H1 (cell line): Measurements from ENCODE around the gene ZBTB38. TPM values are rescaled to one million over a fixed set of nuclear protein-coding genes. Genes with fewer than 3 reads are reported as not detected.

Source experiments
- CTCF ChIA-PET: fragments of 300-600 bp; sonication (Branson Sonifier 250); formaldehyde crosslinking; loops from one replicate; lab custom pipeline; 2021; ENCODE audit not compliant: partially characterized antibody; lab: Charles Lee
- POLR2A ChIA-PET: fragments of 300-600 bp; sonication (Branson Sonifier 250); formaldehyde crosslinking; loops from one replicate; lab custom pipeline; 2021; ENCODE audit warnings: inconsistent platforms; ENCODE audit not compliant: partially characterized antibody; lab: Charles Lee
- DNase-seq, 2 experiments: peaks; one replicate each; pipeline versions ENCODE4 v3.0.0 to v3.0.0-alpha.2; 2010 to 2022; ENCODE audit warnings: low spot score in 2 of 2, low read depth in 1 of 2, mixed read lengths in 1 of 2
- FAIRE-seq: peaks from 2 replicates; lab custom pipeline; 2011; peaks lifted over from hg19 to GRCh38; lab: Jason Lieb, UNC
- H2AFZ ChIP-seq: 2 replicates; pipeline ENCODE4 v1.8.1; 2012; ENCODE audit warnings: low read length, inconsistent platforms
- H2AK5ac ChIP-seq: 2 replicates; pipeline ENCODE4 v1.6.1; 2013; ENCODE audit warnings: low read depth, low read length
- H2BK120ac ChIP-seq: replicated peaks from 2 replicates; pipeline ENCODE3; 2013; ENCODE audit warnings: low read depth, low read length, inconsistent platforms
- H2BK12ac ChIP-seq: 2 replicates; pipeline ENCODE4 v1.6.1; 2013; ENCODE audit warnings: low read depth, low read length
- H2BK15ac ChIP-seq: 2 replicates; pipeline ENCODE4 v1.6.1; 2013; ENCODE audit warnings: low read length
- H2BK20ac ChIP-seq: 2 replicates; pipeline ENCODE4 v1.6.1; 2013; ENCODE audit warnings: low read length
- H2BK5ac ChIP-seq: 2 replicates; pipeline ENCODE4 v1.6.1; 2013; ENCODE audit warnings: low read depth, low read length
- H3K14ac ChIP-seq: 2 replicates; pipeline ENCODE4 v1.6.1; 2013; ENCODE audit warnings: inconsistent platforms; ENCODE audit not compliant: insufficient read length
- H3K18ac ChIP-seq: 2 replicates; pipeline ENCODE4 v1.6.1; 2013; ENCODE audit warnings: low read length; ENCODE audit errors: extremely low read depth
- H3K23ac ChIP-seq: 2 replicates; pipeline ENCODE4 v1.6.1; 2013; ENCODE audit warnings: inconsistent platforms; ENCODE audit not compliant: insufficient read length
- H3K23me2 ChIP-seq: 2 replicates; pipeline ENCODE4 v1.6.1; 2013; ENCODE audit warnings: low read depth, low read length
- H3K27ac ChIP-seq: 2 replicates; pipeline ENCODE4 v1.6.1; 2011; ENCODE audit warnings: low read depth, low read length, inconsistent platforms
- H3K27me3 ChIP-seq, 4 experiments: replicated peaks in 1 of 4; 1 replicate in 1 of 4; 2 replicates in 3 of 4; pipeline versions ENCODE4 v1.6.1 to v1.8.1; 2011 to 2013; ENCODE audit warnings: low read length in 3 of 4, mild to moderate bottlenecking in 3 of 4, inconsistent platforms in 2 of 4, mixed read lengths in 2 of 4, moderate library complexity in 1 of 4; ENCODE audit not compliant: control insufficient read depth in 3 of 4, insufficient read depth in 3 of 4; ENCODE audit errors: extremely low read depth in 1 of 4
- H3K36me3 ChIP-seq, 4 experiments: 2 replicates each; pipeline versions ENCODE4 v1.6.1 to v1.8.1; 2011 to 2013; ENCODE audit warnings: mild to moderate bottlenecking in 4 of 4, low read length in 3 of 4, moderate library complexity in 2 of 4, control low read depth in 1 of 4, inconsistent platforms in 1 of 4; ENCODE audit not compliant: insufficient read depth in 4 of 4, control insufficient read depth in 2 of 4
- H3K4ac ChIP-seq: replicated peaks from 2 replicates; pipeline ENCODE3; 2013; ENCODE audit warnings: low read length, low read depth, mixed read lengths, inconsistent platforms; ENCODE audit not compliant: insufficient read length
- H3K4me1 ChIP-seq, 4 experiments: replicated peaks in 1 of 4; 1 replicate in 1 of 4; 2 replicates in 3 of 4; pipeline versions ENCODE4 v1.6.1 to v1.8.1; 2011 to 2013; ENCODE audit warnings: low read length in 3 of 4, inconsistent platforms in 2 of 4, mixed read lengths in 1 of 4; ENCODE audit not compliant: insufficient read depth in 4 of 4, control insufficient read depth in 3 of 4
- H3K4me2 ChIP-seq, 2 experiments: 2 replicates each; pipeline versions ENCODE4 v1.6.1 to v1.8.1; 2011 to 2013; ENCODE audit warnings: low read depth in 2 of 2, low read length in 2 of 2, control low read depth in 1 of 2, inconsistent platforms in 1 of 2, mild to moderate bottlenecking in 1 of 2; ENCODE audit not compliant: insufficient read depth in 1 of 2
- H3K4me3 ChIP-seq, 4 experiments: fragments of 200-600, 300-600 bp in 1 of 4; sonication (generic), shearing (Covaris generic), sonication (Bioruptor Twin) in 1 of 4; 2 replicates each; pipeline versions ENCODE4 v1.5.1 to v1.8.1; 2011 to 2016; ENCODE audit warnings: low read length in 4 of 4, low read depth in 3 of 4, control low read depth in 2 of 4, inconsistent platforms in 2 of 4, mild to moderate bottlenecking in 2 of 4, mixed read lengths in 1 of 4, moderate library complexity in 1 of 4; ENCODE audit not compliant: insufficient read depth in 2 of 4; ENCODE audit errors: extremely low read depth in 1 of 4
- H3K56ac ChIP-seq: replicated peaks from 2 replicates; pipeline ENCODE3; 2013; ENCODE audit warnings: low read depth, mild to moderate bottlenecking, mixed read lengths, low read length, inconsistent platforms; ENCODE audit not compliant: insufficient read length
- H3K79me1 ChIP-seq: 2 replicates; pipeline ENCODE4 v1.6.1; 2013; ENCODE audit warnings: low read depth, low read length, control low read depth
- H3K79me2 ChIP-seq, 2 experiments: 2 replicates each; pipeline versions ENCODE4 v1.6.1 to v1.8.1; 2012 to 2013; ENCODE audit warnings: low read length in 2 of 2, mild to moderate bottlenecking in 2 of 2, inconsistent platforms in 1 of 2; ENCODE audit not compliant: insufficient read depth in 2 of 2, control insufficient read depth in 1 of 2
- H3K9ac ChIP-seq, 4 experiments: replicated peaks in 1 of 4; 1 replicate in 1 of 4; 2 replicates in 3 of 4; pipeline versions ENCODE4 v1.6.1 to v1.8.1; 2011 to 2013; ENCODE audit warnings: low read depth in 3 of 4, low read length in 3 of 4, control low read depth in 2 of 4, mild to moderate bottlenecking in 2 of 4, moderate library complexity in 2 of 4, inconsistent platforms in 1 of 4; ENCODE audit errors: extremely low read depth in 1 of 4
- H3K9me3 ChIP-seq, 2 experiments: 2 replicates each; pipeline versions ENCODE4 v1.6.1 to v1.8.1; 2012 to 2013; ENCODE audit warnings: mild to moderate bottlenecking in 2 of 2, moderate library complexity in 2 of 2, control low read depth in 1 of 2, inconsistent platforms in 1 of 2, low read depth in 1 of 2, low read length in 1 of 2, mixed read lengths in 1 of 2; ENCODE audit not compliant: insufficient read depth in 2 of 2
- H4K20me1 ChIP-seq, 2 experiments: replicated peaks in 1 of 2; 2 replicates each; pipeline versions ENCODE3 to v1.8.1; 2011 to 2013; ENCODE audit warnings: inconsistent platforms in 2 of 2, low read length in 2 of 2, mild to moderate bottlenecking in 1 of 2; ENCODE audit not compliant: insufficient read depth in 2 of 2, control insufficient read depth in 1 of 2
- H4K5ac ChIP-seq: 2 replicates; pipeline ENCODE4 v1.6.1; 2013; ENCODE audit warnings: low read length, low read depth, mixed read lengths, inconsistent platforms; ENCODE audit not compliant: insufficient read length
- H4K8ac ChIP-seq: 2 replicates; pipeline ENCODE4 v1.8.0; 2013; ENCODE audit warnings: mild to moderate bottlenecking, moderate library complexity, low read length, inconsistent platforms; ENCODE audit not compliant: insufficient read depth; ENCODE audit errors: extremely low read depth
- H4K91ac ChIP-seq: replicated peaks from 2 replicates; pipeline ENCODE3; 2013; ENCODE audit warnings: low read length, mixed read lengths, inconsistent platforms; ENCODE audit not compliant: insufficient read length
- CBX5 ChIP-seq: fragments of 300-800, 300-1000 bp; sonication (generic); IDR thresholded peaks from 2 replicates; pipeline ENCODE4 v1.7.1; 2016; ENCODE audit warnings: antibody characterized with exemption, low read length, low read depth
- CEBPB ChIP-seq: IDR thresholded peaks from 2 replicates; pipeline ENCODE4 v1.6.1; 2012; ENCODE audit warnings: low read depth, low read length
- EGR1 ChIP-seq: IDR thresholded peaks from 2 replicates; pipeline ENCODE4 v1.6.1; 2011; ENCODE audit warnings: low read depth, low read length, borderline replicate concordance
- KDM1A ChIP-seq: fragments of 200-600, 300-600 bp; sonication (generic); IDR thresholded peaks from 2 replicates; pipeline ENCODE4 v1.7.1; 2016; ENCODE audit warnings: mild to moderate bottlenecking, low read length, borderline replicate concordance
- SIN3A ChIP-seq, 2 experiments: IDR thresholded peaks in 1 of 2; conservative IDR thresholded peaks in 1 of 2; 2 replicates each; pipeline ENCODE4 v1.6.1; 2011 to 2012; ENCODE audit warnings: low read length in 2 of 2, improper control_type of control experiment in 1 of 2, low read depth in 1 of 2, mild to moderate bottlenecking in 1 of 2
- SP2 ChIP-seq: IDR thresholded peaks from 2 replicates; pipeline ENCODE4 v1.6.1; 2012; ENCODE audit warnings: mild to moderate bottlenecking, low read length, inconsistent platforms
- WGBS, 2 experiments: shearing (Covaris generic) in 1 of 2; methylation state at CpG; one replicate each; pipeline versions ENCODE4 v1.1.6 to v1.1.7; 2013 to 2015; ENCODE audit warnings: low lambda C conversion rate in 2 of 2, mixed read lengths in 2 of 2, inconsistent platforms in 1 of 2, low coverage in 1 of 2, missing lambda C conversion rate in 1 of 2; ENCODE audit not compliant: insufficient replicate concordance in 2 of 2, insufficient coverage in 1 of 2, insufficient read length in 1 of 2; ENCODE audit errors: extremely low coverage in 1 of 2, missing lambda C conversion rate in 1 of 2; 5-methylcytosine and 5-hydroxymethylcytosine counted together
- polyA plus RNA-seq, 7 experiments: library from polyadenylated mRNA; depleted of rRNA in 3 of 7; stranded (reverse) in 5 of 7; unstranded in 2 of 7; fragments of >200 nt in 5 of 7; fragments of 200-250 nt in 2 of 7; gene quantifications; 1 replicate in 5 of 7; 2 replicates in 1 of 7; 4 replicates in 1 of 7; pipeline versions ENCODE4 v1.2.1 to v1.2.3, GENCODE V29; 2011 to 2013; ENCODE audit warnings: missing spikeins in 2 of 7, mixed read lengths in 2 of 7
- total RNA-seq: library from RNA; stranded (reverse); fragmentation: NEBNext Ultra II Directional; extraction: Animal tissue kit (Norgen Biotek cat#: 25700); gene quantifications from 2 replicates; pipeline ENCODE4 v1.2.1, GENCODE V29; 2021

ZBTB38 gene
- total and polyA plus RNA-seq, 2 of the 8 experiments (the other 6 are each of a cell fraction or from before 2014, with no cell fraction given): 4.4 to 10.5 TPM

- Histone ChIP-seq H3K27ac (no peak overlapping the region), H4K5ac (no peak overlapping the region), H3K56ac (no peak overlapping the region), H2AFZ (no peak overlapping the region), H3K4me3 (no peak overlapping the region), H2BK5ac (no peak overlapping the region), H3K4ac (no peak overlapping the region), H3K36me3 (no peaks in the 10 kb centered on the region), H3K79me1 (no peaks in the 10 kb centered on the region), H4K20me1 (no peaks in the 10 kb centered on the region), H2BK12ac (no peak overlapping the region), H3K23ac (no peak overlapping the region), H2BK120ac (no peak overlapping the region), H3K18ac (no peak overlapping the region), H3K4me1 (peaks cover 6 to 19% (median 10%) of the 10 kb centered on the region in 4 experiments; a peak in 6 of 7 replicates), H3K27me3 (no peaks in the 10 kb centered on the region), H3K79me2 (no peaks in the 10 kb centered on the region), H4K91ac (no peak overlapping the region), H3K23me2 (no peaks in the 10 kb centered on the region; the same call in 1 of the 2 replicates), H2BK20ac (no peak overlapping the region), H3K9me3 (no peaks in the 10 kb centered on the region), H4K8ac (no peak overlapping the region), H3K9ac (no peak overlapping the region), H2AK5ac (no peak overlapping the region), H3K14ac (no peak overlapping the region), H2BK15ac (no peak overlapping the region), H3K4me2 (no peak overlapping the region)
- 92% methylated on average over 5 of the region's 5 CpGs; no CpG with 5 or more reads in 1 of the 2 experiments for WGBS, 2 experiments
- TF ChIP-seq KDM1A (no peak), SIN3A (conservative IDR thresholded peaks at IDR 0.05 in 1 of 2, IDR thresholded peaks at IDR 0.05 in 1 of 2; ENCODE audit: low read depth in 1 of 2, low read length in 2 of 2) (no peak), SP2 (no peak), CBX5 (no peak), EGR1 (no peak), CEBPB (no peak)
- FAIRE-seq (no peak), DNase-seq (no peak)
- CTCF ChIA-PET: interaction anchor here (1.0 kb wide), 1 partner anchor 34 kb away, joined by 4 read pairs; no protein-coding TSS in a partner anchor
- POLR2A ChIA-PET: no interaction called here
Measured at GRCh38 chr3:141395005-141395589, 26.8 kb downstream of the ZBTB38 start.
